ENCODE data around the gene FRRS1.

GRCh38 chr1:99811075-99811474 is 44.6 kb upstream of the FRRS1 start:
- no peak for TF ChIP-seq CTCF (IDR thresholded peaks at IDR 0.05)
- TF ChIP-seq POLR2A (IDR thresholded peaks at IDR 0.05): no peak

All from Peyer's patch (tissue), 4 donors.